ENCODE measurements around the gene NCDN.

GRCh38 chr1:35597870-35598269 is 40.3 kb downstream of the NCDN start:
- TF ChIP-seq, protein P1, sequence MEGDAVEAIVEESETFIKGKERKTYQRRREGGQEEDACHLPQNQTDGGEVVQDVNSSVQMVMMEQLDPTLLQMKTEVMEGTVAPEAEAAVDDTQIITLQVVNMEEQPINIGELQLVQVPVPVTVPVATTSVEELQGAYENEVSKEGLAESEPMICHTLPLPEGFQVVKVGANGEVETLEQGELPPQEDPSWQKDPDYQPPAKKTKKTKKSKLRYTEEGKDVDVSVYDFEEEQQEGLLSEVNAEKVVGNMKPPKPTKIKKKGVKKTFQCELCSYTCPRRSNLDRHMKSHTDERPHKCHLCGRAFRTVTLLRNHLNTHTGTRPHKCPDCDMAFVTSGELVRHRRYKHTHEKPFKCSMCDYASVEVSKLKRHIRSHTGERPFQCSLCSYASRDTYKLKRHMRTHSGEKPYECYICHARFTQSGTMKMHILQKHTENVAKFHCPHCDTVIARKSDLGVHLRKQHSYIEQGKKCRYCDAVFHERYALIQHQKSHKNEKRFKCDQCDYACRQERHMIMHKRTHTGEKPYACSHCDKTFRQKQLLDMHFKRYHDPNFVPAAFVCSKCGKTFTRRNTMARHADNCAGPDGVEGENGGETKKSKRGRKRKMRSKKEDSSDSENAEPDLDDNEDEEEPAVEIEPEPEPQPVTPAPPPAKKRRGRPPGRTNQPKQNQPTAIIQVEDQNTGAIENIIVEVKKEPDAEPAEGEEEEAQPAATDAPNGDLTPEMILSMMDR (IDR thresholded peaks at IDR 0.05), result no peak
- no peak for TF ChIP-seq POLR2A (IDR thresholded peaks at IDR 0.05)
